ENCODE measurements around the gene HDAC11.

HDAC11 gene

GRCh38 chr3:13455644-13456043 is 24.5 kb upstream of the HDAC11 start:
- H3K36me3 ChIP-seq (ENCODE audit: insufficient read depth, low read length) = no peaks in the 10 kb centered on the region
- H3K4me3 ChIP-seq = no peak overlapping the region
- H3K9me3 ChIP-seq (ENCODE audit: low read depth, low read length) = no peaks in the 10 kb centered on the region
- no peak for DNase-seq (ENCODE audit: low read depth, low spot score)
- no peak overlapping the region for H3K27ac ChIP-seq
- no peak for TF ChIP-seq POLR2AphosphoS5 (IDR thresholded peaks at IDR 0.05; ENCODE audit: borderline replicate concordance, low read depth, low read length)
- no peak overlapping the region for H3K9ac ChIP-seq (ENCODE audit: insufficient read length)

DNA sequence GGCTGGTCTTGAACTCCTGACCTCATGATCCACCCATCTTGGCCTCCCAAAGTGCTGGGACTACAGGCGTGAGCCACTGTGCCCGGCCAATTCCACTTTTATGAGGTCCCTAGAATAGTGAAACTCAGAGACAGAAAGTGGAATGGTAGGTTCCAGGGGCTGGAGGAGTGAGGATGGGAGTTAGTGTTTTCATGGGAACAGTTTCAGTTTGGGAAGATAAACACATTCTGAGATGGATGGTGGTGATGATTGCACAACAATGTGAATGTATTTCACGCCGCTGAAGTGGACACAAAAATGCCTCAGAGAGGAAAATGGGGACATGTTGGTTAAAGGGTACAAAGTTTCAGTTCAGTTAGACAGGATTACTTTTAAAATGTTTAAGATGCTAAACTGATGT is 22.5 kb upstream of the HDAC11 start:
- TF ChIP-seq FOXP2 (optimal IDR thresholded peaks at IDR 0.05; ENCODE audit: control extremely low read depth, extremely low read length, insufficient read depth) (no peak), POLR2AphosphoS5 (IDR thresholded peaks at IDR 0.05; ENCODE audit: borderline replicate concordance, low read depth, low read length) (no peak), EZH2 (IDR thresholded peaks at IDR 0.05) (no peak)
- no peaks in the 10 kb centered on the region for H3K9me3 ChIP-seq (ENCODE audit: low read depth, low read length)
- DNase-seq (ENCODE audit: low read depth, low spot score) = no peak

DNA sequence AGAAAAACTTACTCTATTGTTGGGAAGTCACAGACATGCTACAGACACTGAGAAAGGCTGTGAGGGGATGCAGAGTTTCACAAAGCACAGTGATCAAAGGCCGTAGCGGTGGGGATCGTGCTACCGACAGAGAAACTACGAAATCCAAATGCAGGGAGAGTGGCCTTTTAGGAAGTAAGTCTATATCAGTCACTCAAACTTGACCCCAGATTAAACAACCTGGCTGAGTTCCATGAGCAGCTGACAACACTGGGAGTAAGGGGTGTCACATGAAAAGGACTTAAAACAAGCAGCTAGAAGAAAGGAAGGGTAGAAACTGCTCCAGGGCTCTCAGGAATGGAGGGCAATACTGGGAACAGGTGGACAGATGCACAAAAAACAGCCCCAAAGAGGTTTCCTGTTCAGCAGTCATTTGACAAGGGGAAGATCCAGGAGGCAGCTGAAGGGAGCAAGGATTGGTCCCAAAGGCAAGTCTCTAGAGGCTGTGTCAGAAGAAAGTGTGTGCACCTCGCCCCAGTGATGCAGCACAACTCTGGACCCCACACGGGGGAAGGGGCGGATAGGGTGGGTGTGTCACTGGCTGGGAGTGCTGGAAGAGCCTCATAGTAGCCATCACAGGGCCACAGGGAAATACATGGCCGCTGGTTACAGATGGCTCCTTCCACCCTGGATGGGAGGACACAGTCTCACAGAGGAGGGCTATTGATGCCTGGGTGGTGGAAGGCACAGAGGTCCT is 20.3 kb upstream of the HDAC11 start:
- Histone ChIP-seq H3K4me3 (no peak overlapping the region), H3K36me3 (ENCODE audit: insufficient read depth, low read length) (no peaks in the 10 kb centered on the region), H3K9me3 (ENCODE audit: low read depth, low read length) (no peaks in the 10 kb centered on the region), H3K27ac (no peak overlapping the region), H3K9ac (ENCODE audit: insufficient read length) (no peak overlapping the region)
- DNase-seq (ENCODE audit: low read depth, low spot score) = no peak
- no peak for TF ChIP-seq EZH2 (IDR thresholded peaks at IDR 0.05)
- TF ChIP-seq FOXP2 (optimal IDR thresholded peaks at IDR 0.05; ENCODE audit: control extremely low read depth, extremely low read length, insufficient read depth) = no peak
- no peak for TF ChIP-seq POLR2AphosphoS5 (IDR thresholded peaks at IDR 0.05; ENCODE audit: borderline replicate concordance, low read depth, low read length)

More for the DNA sequence above, 22.5 kb upstream of the HDAC11 start:
- no peaks in the 10 kb centered on the region for H3K36me3 ChIP-seq (ENCODE audit: insufficient read depth, low read length)
- no peak overlapping the region for H3K4me3 ChIP-seq
- no peak overlapping the region for H3K27ac ChIP-seq
- no peak overlapping the region for H3K9ac ChIP-seq (ENCODE audit: insufficient read length)

DNA sequence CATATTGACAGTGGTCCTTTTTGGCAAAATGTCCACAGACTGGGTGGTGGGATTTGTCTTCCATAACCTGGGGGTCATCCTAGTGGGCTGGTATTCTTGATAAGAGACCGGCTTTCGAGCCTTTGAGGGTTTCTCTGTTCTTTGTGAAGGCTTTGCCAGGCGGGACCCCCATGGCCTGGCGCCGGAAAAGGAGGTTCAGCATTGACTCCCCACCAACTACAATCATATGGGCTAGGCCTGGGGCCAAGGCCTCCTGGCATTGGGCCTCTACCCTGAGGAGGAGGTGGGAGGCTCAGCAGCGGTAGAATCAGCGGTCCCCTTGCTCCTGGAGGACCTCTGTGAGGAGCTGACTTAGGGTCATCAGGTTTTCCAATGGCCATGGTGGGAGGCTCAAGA is 19.8 kb upstream of the HDAC11 start:
- Histone ChIP-seq H3K4me3 (no peak overlapping the region), H3K36me3 (ENCODE audit: insufficient read depth, low read length) (no peaks in the 10 kb centered on the region), H3K9me3 (ENCODE audit: low read depth, low read length) (no peaks in the 10 kb centered on the region), H3K9ac (ENCODE audit: insufficient read length) (no peak overlapping the region), H3K27ac (no peak overlapping the region)
- DNase-seq (ENCODE audit: low read depth, low spot score) = no peak
- TF ChIP-seq POLR2AphosphoS5 (IDR thresholded peaks at IDR 0.05; ENCODE audit: borderline replicate concordance, low read depth, low read length) = no peak
- no peak for TF ChIP-seq EZH2 (IDR thresholded peaks at IDR 0.05)
- TF ChIP-seq FOXP2 (optimal IDR thresholded peaks at IDR 0.05; ENCODE audit: control extremely low read depth, extremely low read length, insufficient read depth) = no peak

DNA sequence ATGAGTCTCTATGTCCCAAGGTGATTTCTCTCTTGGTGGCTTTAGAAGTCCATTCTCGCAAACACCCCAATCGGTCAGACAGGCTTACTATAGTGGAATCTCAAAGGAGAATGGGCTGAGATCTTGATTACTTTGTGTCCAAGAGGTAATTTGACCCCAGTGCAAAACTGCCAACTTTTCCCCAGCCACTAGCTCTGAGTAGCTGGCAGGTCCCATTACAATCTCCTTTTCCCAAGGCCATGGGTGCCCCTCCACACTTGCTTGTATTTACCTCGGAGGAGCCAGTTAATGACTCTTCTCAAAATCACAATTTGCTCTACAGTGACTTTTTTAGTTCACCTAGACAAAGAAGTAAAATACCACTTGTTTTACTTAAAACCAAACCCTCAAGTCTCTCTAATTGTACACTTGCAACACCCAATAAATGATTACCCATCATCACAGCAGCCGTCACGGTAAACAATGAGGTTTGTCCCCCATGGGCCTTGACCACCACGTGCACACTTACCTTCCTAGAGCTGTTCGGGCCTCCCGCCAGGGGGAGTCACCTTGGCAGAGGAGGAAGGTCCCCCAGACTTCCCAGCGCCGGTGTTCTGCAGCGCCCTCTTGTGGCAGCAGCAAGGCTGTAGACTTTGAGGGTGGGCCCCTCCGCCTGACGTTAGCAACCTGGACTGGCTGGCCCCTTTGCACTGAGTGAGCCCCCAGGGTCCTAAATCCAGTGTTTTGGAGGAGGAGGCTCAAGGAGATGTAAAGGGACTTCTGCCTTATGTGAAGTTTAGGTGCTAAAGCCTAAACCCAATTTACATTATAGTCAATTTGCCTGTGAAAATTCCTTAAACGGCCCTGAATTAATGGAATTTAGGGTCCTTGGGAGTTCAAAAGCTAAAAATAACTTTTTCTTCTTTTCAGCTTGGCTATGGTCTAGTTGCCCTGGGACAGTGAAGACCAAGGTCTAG is 18.7 kb upstream of the HDAC11 start:
- no peak overlapping the region for H3K27ac ChIP-seq
- H3K36me3 ChIP-seq (ENCODE audit: insufficient read depth, low read length) = no peaks in the 10 kb centered on the region
- no peak overlapping the region for H3K9ac ChIP-seq (ENCODE audit: insufficient read length)
- H3K9me3 ChIP-seq (ENCODE audit: low read depth, low read length) = no peaks in the 10 kb centered on the region
- no peak for DNase-seq (ENCODE audit: low read depth, low spot score)
- H3K4me3 ChIP-seq = no peak overlapping the region
- no peak for TF ChIP-seq POLR2AphosphoS5 (IDR thresholded peaks at IDR 0.05; ENCODE audit: borderline replicate concordance, low read depth, low read length)
- no peak for TF ChIP-seq EZH2 (IDR thresholded peaks at IDR 0.05)
- no peak for TF ChIP-seq FOXP2 (optimal IDR thresholded peaks at IDR 0.05; ENCODE audit: control extremely low read depth, extremely low read length, insufficient read depth)

GRCh38 chr3:13462125-13462629 is 17.9 kb upstream of the HDAC11 start:
- no peak overlapping the region for H3K27ac ChIP-seq
- H3K4me3 ChIP-seq = no peak overlapping the region
- H3K9ac ChIP-seq (ENCODE audit: insufficient read length) = no peak overlapping the region
- H3K36me3 ChIP-seq (ENCODE audit: insufficient read depth, low read length) = no peaks in the 10 kb centered on the region
- TF ChIP-seq FOXP2 (optimal IDR thresholded peaks at IDR 0.05; ENCODE audit: control extremely low read depth, extremely low read length, insufficient read depth) (no peak), POLR2AphosphoS5 (IDR thresholded peaks at IDR 0.05; ENCODE audit: borderline replicate concordance, low read depth, low read length) (no peak), EZH2 (IDR thresholded peaks at IDR 0.05) (no peak)
- DNase-seq (ENCODE audit: low read depth, low spot score) = no peak
- no peaks in the 10 kb centered on the region for H3K9me3 ChIP-seq (ENCODE audit: low read depth, low read length)

GRCh38 chr3:13462822-13463221 is 17.3 kb upstream of the HDAC11 start:
- Histone ChIP-seq H3K27ac (no peak overlapping the region), H3K4me3 (no peak overlapping the region), H3K36me3 (ENCODE audit: insufficient read depth, low read length) (no peaks in the 10 kb centered on the region), H3K9me3 (ENCODE audit: low read depth, low read length) (no peaks in the 10 kb centered on the region), H3K9ac (ENCODE audit: insufficient read length) (no peak overlapping the region)
- TF ChIP-seq EZH2 (IDR thresholded peaks at IDR 0.05) (no peak), FOXP2 (optimal IDR thresholded peaks at IDR 0.05; ENCODE audit: control extremely low read depth, extremely low read length, insufficient read depth) (no peak), POLR2AphosphoS5 (IDR thresholded peaks at IDR 0.05; ENCODE audit: borderline replicate concordance, low read depth, low read length) (no peak)
- no peak for DNase-seq (ENCODE audit: low read depth, low spot score)

DNA sequence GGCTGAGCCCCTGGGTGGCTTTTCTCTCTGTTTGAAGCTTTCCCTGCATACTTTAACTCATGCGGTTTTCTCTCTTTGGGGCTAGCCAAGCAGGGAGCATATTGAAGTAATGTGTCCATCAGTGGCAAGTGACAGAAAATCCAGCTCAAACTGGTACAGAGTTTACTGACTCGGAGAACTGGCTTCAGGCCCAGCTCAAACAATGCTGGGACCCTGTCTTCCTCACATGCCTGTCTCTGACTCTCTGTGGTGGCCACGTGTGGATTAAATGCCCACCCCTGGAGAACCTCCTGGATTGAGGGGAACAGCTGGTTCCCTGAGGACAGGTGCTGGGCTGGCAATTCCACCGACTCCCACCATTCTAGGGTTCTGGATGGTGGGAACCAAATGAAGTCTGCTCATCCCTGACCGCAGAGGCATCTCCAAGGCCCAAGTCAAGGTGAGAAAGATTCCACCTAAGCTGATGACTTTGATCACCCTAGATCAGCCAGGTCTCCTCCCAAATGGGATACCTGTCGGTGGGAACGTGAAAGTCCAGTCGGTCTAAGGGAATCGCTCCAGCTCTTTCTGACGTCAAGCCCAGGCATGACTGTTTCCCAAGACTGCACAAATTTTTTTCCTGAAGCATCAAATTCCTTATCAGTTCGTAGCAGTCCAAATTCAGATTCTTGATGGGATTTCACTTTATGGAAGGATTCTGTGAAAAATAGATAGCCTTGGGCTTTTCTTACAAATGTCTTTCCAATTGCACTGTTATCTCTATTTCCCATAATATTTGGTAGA is 16.3 kb upstream of the HDAC11 start:
- Histone ChIP-seq H3K9me3 (ENCODE audit: low read depth, low read length) (no peaks in the 10 kb centered on the region), H3K9ac (ENCODE audit: insufficient read length) (no peak overlapping the region), H3K36me3 (ENCODE audit: insufficient read depth, low read length) (no peaks in the 10 kb centered on the region), H3K27ac (no peak overlapping the region), H3K4me3 (no peak overlapping the region)
- TF ChIP-seq EZH2 (IDR thresholded peaks at IDR 0.05) (no peak), FOXP2 (optimal IDR thresholded peaks at IDR 0.05; ENCODE audit: control extremely low read depth, extremely low read length, insufficient read depth) (no peak), POLR2AphosphoS5 (IDR thresholded peaks at IDR 0.05; ENCODE audit: borderline replicate concordance, low read depth, low read length) (no peak)
- DNase-seq (ENCODE audit: low read depth, low spot score) = no peak
